GM20431 (cell line): ENCODE measurements around the gene ANKS6.

Experiments used
- in situ Hi-C: fragments of 300-500 bp; cut with MseI, MboI; formaldehyde crosslinking; loops from one replicate; pipeline ENCODE4 v1.15.0; 2020; ENCODE audit warnings: low sequenced_read_pairs; ENCODE audit not compliant: unreplicated experiment

Gene ANKS6

DNA sequence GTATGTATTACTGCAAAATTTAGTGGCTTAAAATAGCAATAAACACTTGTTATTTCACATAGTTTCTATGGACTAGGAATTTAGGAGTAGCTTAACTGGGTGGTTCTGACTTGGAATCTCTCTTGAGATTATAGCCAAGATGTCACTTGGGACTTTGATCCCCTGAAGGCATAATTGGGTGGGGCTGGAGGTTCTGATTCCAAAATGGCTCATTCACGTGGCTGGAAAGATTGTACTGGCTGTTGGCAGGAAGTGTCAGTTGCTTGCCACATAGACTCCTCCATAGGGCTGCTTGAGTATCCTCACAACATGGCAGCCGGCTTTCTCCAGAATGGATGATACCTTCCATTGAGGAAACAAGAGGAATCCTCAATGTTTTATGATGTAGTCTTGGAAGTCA is 22.4 kb upstream of the ANKS6 start:
- in situ Hi-C loops, result no loop called here

DNA sequence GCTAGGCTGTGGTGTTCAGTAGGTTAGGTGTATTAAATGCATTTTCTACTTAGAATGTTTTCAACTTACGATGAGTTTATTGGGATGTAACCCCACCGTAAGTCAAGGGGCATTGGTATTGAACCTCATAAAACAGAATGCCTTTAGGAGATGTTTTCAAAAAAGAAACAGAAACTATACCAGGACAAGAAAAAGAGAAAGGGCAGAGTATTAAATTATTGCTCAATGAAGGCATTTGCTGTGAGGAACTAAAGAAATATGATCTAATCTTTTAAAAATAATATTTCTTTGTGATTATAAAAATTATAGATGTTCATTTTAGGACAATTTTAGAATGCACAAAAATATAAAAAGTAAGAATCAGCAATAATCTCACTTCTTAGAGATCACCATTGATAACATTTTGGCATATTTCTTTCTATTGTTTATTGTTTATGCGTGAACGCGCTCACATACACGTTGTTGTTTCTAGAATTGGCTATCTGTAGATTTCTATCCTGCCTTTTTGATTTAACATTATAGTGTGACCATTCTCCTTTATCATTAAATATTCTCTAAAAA is 19.1 kb upstream of the ANKS6 start:
- in situ Hi-C loops, result no loop called here

DNA sequence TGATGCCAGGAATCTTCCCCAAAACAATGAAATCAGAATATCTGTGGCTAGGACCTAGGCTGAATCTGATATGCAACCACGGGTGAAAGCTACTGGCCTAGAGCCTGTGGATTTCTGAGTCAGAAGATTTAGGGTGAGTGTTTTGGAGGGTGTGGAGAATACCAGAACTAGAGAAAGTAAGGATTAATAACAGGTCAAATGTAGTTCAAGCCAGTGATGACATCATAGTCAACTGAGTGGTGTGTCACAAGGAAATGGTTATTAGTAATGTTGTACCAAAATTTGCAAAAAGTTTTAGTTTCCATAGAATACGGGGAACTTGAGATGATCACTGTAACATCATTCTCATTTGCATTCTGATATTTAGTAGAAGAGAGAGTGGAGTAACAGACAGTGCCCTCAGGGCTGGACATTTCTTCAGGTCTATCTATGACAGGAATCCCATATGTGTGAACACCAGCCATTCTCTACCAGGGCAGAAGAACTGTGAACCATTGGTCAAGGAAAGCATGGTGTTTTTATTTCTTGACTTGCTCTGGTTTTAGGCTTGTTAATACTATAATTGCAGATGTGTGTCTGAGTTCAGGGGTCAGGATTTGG is 14.8 kb upstream of the ANKS6 start:
- in situ Hi-C loops, result no loop called here

DNA sequence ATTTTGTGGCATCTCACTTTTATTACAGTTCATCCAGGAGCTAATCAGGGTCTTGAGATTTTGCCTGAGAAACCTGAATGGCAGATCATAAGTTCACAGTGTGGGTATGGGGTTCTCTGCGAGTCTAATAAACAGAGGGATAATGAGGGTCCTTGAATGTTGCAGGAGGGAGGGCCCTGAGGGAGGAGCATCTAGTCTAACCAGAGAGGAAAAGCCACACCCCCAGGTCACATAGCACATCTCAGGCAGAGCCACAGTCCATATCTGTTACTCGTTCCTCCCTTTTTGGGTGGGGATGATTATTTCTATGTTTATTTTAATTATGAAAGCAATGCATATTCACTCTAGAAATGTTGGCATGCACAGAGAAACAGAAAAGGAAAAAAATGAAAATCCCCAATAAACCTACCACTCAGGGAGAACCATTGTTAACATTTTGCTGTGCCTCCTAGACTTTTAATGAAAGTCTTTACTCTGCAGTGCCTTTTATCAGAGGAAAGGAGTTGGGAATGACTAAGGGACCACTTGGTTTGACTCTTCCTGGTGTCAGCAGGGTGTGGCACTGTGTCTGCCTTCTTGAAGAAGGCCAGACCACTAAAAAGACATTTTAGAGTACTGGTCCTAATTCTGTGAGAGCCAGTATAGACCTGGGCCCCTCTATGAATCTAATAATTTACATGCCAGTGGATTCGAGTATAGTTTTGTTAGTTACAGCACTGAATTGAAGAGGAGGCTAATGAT is 13.9 kb upstream of the ANKS6 start:
- in situ Hi-C loops, result no loop called here

DNA sequence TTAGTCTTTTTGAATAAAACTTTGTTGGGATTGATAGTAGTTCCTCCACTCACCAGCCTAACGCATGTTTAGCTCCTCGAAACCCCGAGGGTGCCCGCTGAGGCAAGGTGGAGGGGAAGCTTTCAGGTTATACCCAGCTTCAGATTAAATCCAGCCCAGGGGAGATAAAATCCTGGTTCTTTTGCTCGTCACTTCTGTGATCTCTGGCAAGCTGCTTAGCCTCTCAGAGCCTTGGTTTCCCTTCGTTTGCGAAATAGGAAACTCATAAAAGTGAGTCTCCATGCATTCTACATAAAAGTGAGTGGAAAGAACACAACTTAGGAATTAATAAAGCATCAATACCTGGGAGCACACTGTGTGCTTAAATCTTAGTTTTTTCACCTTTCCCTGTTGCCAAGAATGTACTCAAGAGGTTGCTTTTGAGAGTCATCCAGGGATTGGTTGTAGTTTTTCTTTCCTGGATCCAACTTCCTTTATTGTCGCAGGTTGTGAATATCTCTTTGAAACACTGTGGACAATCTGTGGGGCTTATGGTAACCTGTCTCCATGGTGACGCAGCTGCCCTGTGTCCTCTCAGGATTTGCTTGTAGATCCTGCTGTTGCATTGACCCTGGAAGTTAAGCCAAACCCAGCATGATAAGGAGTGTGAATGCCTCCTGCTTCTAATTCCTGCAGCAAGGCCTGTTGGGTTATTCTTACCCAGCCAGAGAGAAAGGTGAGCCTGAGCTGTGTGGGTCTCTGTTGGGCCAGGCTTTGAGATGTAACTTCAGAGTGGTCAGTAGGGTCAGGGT is 13.2 kb upstream of the ANKS6 start:
- in situ Hi-C loops, result no loop called here

DNA sequence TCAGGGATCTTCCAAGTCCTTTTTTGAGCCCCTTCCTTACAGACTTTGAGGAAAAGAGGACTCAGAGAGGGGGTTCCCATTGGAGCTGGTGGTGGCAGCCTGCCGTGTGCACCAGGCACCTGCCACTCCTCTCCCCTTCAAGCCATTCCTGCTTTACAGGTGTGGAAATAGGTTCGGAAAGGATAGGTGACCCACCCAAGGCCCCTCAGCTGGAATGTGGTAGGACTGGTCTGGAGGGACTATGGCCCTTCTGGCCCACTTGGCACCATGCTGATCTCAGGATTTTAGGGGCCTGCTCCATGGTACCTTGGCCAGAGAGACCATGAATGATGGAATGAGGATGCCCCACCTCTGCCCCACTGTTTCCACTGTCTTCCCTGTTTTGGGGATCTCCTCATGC is 12.5 kb upstream of the ANKS6 start:
- in situ Hi-C loops, result no loop called here

DNA sequence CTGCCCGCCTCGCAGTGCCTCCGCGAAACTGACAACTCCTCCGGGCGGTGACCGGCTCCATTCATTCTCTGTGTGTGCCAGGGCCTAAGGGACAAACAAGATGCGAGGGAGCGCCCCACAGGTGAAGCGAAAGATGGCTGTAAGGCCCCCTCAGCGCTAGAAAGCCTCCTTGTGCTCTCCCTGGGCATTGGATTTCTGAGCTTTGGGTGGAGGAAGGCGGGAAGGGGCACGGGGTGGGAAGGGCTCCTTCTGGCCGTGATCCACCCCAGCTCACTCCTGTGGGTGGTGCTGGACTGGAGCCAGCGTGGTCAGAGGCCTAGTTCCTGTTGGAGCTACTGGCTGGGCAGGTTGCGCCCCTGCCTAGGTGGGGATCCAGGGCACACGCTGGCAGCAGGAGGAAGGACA is 12.1 kb upstream of the ANKS6 start:
- in situ Hi-C loops, result no loop called here

DNA sequence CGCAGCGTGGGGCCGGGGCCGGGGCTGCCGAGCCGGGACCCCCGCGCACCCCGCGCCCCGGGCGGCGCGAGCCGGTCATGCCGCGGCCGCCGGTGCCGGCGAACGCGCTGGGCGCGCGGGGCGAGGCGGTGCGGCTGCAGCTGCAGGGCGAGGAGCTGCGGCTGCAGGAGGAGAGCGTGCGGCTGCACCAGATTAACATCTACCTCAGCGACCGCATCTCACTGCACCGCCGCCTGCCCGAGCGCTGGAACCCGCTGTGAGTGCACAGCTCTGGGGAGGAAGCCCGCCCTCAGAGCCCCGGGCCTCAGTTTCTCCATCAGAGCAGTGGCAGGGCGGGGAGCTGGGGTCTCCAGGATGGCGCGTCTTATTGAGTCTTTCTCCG is 11.4 kb upstream of the ANKS6 start:
- in situ Hi-C loops, result no loop called here

DNA sequence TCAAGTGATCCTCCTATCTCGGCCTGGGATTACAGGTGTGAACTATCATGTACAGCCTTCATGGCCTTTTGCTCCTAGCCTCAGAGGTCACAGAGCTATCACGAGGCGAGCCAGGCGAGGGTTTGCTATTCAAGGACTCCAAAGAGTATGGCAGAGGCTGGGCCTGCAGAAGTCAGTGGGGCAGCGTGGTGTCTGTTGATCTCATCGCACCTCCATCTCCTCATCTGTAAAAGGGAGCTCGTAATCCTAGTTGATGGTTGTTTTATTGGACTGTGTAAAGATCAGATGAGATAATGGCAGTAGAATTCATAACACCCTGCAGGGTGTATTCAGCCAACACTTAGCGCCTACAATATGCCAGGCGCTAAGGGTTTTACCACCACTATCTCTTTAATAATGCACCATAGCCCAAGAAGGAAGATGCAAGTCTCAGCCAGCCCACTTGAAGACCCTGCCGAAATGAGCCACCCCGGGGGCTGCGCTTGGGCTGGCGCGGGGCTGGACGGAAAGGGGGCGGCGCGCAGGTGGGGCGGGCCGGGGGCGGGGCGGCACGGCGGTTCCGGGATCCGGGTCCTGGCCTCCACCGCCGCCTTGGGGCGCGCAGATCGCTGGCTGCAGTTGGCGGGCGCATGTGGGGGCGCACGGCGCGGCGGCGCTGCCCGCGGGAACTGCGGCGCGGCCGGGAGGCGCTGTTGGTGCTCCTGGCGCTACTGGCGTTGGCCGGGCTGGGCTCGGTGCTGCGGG is 10.9 kb upstream of the ANKS6 start, which contains the start of gene GALNT12:
Gene GALNT12, plus strand, starts transcription at position 601 of the 744 bp plus-strand sequence. Its CDS starts 29 bp downstream, at position 630.
- in situ Hi-C loops, result no loop called here

DNA sequence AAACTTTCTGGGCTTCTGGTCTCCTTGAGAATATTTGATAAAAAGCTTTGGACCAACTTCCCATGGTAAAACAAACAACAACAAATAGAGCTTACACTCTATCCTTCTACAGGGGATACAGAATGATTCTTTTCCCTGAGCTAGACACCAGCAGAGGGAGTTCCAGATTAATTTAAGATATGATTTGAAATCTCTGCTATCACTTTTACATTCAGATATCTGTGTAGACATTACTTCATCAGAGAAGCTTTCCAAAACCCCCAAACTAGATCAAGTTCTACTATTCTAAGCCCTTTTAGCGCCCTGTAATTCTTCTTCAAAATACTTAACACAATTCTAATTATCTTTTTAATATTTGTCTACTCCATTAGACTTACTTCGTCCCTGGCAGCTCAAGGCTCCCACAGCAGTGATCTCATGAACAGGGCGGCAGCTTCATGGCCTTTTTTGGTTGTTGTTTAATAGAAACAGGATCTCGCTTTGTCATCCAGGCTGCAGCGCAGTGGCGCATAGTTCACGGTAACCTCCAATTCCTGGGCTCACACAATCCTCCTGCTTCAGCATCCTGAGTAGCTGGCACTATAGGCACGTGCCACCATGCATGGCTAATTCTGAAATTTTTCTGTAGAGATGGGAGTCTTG is 10.2 kb upstream of the ANKS6 start:
- in situ Hi-C loops, result no loop called here

DNA sequence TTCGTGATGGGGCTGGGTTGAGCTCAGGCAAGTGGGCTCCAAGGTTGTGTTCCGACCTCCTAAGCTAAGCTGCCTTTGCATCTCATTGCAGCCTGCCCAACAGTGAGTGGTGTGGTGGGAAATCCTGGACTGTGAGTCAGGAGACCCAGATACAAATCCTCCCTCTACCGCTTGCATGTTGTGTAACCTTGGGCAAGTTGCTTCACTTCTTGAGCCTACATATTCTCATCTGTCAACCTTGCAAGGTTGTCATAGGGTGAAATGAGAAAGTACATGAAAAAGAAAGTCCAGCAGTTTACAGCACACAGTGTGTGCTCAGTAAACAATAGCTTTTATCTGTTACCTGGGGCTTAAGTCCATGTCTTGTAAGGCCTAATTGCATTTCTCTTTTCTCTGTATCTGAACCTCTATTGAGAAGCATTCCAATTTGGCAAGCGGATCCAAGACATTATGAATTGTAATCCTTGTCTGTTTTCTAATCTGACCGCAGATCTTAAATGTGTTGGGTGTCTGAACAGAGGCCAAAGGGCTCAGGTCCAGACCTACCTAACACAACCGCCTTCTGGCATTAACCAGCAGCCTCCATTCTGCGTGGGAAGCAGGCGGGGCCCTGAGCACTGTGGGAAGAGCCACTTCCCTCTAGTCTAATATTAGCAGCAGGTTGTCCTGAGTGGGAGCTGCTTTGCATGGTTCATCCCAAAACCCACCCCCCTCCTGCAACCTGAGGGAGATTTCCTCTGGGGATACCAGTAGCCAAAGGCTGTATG is 9.3 kb upstream of the ANKS6 start:
- in situ Hi-C loops, result no loop called here

DNA sequence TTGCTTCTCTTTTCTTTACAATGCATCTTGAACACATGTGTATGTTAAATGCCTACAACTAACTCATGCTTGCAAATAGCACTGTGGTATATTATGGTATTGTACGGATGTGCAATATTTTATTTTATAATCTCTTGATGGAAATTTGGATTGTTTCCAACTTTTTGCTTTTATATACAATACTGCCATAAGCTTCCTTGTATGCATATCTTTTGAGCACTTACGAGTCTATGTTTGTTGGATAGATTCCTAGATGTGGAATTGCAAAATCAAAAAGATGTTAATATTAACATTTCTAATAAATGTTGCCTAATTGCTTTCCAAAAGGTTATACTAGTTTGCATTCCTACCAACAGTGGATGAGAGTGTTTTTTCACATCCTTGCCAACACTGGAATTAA is 7.7 kb upstream of the ANKS6 start:
- in situ Hi-C loops, result no loop called here

DNA sequence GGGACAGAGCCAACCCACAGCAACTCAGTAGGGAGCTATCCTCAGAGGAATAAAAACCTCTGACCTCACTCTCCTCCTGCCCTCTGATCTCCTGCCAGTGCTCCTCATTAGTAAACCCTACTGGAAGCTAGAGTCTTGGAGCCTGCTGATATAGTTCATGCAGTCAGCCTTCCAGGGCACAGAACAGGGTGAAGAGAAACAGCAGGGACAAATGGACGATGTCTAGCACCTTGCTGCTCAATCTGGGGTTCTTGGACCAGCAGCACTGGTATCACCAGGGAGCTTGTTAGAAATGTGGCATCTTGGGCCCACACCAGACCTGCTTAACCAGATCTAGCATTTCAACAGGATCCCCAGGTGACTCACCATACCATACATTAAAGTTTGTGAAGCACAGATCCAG is 5.6 kb upstream of the ANKS6 start:
- in situ Hi-C loops, result no loop called here

DNA sequence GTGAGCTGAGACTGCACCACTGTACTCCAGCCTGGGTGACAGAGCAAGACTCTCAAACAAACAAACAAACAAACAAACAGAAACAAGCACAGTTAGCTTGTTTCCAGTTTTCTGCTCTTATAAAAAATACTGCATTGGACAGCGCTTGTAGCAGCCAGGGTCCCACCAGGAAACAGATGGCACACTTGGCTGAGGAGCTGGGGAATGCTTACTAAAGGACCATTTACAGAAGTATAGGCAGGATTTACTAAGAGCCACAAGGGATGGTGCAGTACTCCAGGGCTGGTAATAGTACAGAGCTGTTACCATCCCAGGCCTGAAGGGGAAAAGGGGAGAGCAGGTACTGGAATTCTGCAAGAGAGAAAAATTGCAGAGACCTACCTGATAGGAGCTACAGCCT is 5.2 kb upstream of the ANKS6 start:
- in situ Hi-C loops, result no loop called here

DNA sequence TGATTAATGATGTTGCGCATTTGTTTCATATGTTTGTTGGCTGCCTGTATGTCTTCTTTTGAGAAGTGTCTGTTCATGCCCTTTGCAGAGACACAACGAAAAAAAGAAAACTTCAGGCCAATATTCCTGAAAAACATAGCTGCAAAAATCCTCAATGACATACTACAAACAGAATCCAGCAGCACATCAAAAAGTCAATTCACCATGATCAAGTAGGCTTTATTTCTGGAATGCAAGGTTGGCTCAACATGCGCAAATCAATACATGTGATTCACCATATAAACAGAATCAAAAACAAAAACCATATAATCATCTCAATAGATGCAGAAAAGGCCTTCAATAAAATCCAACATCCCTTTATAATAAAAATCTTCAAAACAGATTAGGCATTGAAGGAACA is 1.9 kb upstream of the ANKS6 start:
- in situ Hi-C loops, result no loop called here

DNA sequence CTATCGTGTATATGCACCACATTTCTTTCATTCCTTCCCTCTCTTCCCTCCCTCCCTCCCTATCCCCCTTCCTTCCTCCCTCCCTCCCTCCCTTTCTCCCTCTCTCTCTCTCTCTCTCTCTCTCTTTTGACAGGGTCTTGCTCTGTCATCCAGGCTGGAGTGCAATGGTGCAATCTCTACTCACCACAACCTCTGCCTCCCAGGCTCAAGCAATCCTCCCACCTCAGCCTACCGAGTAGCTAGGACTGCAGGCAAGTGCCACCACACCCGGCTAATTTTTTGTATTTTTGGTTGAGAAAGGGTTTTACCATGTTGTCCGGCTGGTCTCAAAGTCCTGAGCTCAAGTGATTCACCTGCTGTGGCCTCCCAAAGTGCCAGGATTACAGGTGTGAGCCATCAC is 1.1 kb upstream of the ANKS6 start:
- in situ Hi-C loops, result no loop called here

DNA sequence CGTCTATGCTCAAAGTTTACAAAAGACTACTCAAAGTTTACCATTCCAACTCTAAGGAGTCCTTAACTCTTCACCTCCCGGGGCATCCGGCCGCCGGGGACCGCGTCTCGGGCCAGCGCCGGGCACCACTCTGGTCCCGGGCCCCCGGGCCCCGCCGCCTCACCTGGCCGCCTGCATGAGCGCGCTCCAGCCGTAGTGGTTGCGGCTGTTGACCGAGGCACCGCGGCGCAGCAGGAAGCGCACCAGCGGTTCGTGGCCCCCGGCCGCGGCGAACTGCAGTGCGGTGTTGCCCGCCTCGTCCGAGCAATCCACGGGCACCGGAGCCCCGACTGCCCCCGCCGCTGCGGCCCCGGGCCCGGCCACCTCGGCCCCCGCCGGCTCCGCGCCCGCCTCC is 388 bp downstream of the ANKS6 start:
- in situ Hi-C loops, result no loop called here

DNA sequence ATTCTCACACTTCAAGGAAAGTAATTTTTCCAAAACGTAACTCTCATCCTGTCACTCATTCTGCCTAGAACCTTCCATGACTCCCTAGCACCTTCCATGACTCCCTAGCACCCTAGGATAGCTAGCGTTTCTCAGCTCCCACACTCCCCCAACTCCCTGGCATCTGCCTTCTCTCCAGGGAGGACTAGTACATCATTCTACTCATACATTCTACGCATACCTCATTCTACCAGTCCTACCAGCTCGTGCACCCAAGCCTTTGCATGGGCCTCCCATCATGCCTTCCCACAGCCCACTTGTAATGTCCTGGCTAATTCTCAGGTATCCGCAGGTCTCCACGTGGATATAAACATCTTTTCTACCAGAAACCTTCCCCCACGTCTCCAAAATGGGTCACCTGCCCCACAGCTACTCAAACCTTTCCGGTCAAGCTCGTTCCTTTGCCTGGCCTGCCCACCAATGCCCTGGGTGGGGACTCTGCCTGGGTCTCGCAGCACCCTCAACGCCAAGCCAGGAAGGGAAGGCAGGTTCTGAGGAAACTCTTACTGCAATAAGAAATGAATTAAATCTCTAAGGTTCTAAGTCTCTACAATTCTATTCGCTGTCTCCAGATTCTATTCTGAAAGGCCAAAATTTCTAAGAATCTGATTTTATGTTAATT is 930 bp downstream of the ANKS6 start:
- in situ Hi-C loops, result no loop called here

DNA sequence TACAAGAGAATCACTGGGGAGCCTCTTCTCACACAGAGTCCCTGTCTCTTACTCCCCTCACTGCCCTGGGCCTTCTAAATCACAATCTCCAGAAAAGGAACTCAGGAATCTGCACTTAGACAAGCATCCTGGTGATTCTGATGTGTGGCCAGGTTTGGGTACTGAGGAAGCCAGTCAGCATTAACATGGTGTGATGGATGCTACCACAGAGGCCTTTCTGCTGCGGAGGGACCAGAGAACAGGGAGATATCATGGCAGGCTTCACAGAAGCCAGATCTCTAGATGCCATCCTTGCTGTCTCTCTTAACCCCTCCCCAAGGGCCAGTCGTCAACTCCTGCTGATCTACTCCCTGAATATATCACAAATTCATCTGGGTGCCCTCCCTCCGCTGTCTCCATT is 1.6 kb downstream of the ANKS6 start:
- in situ Hi-C loops, result no loop called here
